SH-SY5Y (cell line): ENCODE results near the gene CAMK2D.

Experiments used
- GATA2 ChIP-seq: IDR thresholded peaks from 2 replicates; pipeline ENCODE4 v1.6.1; 2011; ENCODE audit warnings: mild to moderate bottlenecking, low read depth, low read length
- GATA3 ChIP-seq: IDR thresholded peaks from 2 replicates; pipeline ENCODE4 v1.6.1; 2011; ENCODE audit warnings: low read depth, mild to moderate bottlenecking, low read length, moderate library complexity

Gene CAMK2D

DNA sequence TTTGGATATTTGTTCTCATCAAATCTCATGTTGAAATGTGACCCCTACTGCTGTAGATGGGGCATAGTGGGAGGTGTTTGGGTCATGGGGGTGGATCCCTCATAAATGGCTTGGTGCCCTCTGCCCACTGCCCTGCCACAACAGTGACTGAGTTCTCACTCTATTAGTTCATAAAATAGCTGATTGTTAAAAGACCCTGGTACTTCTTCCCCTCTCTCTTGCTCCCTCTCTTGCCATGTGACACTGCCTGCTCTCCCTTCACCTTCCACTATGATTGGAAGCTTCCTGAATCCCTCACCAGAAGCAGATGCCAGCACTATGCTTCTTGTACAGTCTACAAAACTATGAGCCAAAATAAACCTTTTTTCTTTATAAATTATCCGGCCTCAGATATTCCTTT lies 182.2 kb downstream of the CAMK2D start:
- TF ChIP-seq GATA2 (no peak), GATA3 (no peak)

DNA sequence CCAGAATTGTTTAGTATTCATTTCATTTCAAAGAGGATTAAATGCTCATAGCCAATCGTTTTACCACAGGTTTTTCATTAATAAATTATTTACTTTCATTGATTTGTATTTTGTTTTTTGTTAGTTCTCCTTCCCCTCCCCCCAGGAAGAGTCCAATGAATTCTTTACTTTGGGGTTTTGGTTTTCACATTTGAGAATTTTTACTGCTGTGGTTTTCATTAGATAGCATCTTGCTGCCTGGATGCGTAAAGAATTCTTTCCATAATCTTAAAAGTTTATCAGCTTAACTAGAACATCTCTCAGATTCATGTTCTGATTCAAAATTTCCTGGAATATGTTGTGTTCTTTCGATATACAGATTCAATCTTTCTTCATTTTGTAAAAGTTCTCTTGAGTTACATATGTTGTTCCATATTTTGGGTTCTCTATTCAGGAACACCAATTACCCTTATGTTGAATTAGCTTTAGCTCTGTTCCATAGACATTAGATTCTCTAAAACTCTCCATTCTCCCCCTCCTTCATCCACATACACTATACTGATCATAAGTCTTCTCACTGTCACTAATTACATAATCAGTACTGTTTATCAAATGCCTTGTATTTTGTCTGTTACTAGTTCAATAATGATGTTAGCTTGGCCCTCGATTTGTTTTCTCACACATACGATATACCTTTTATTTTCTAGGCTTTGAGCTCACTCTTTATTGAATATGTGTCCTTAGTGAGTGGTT lies 184.4 kb downstream of the CAMK2D start:
- TF ChIP-seq GATA2: no peak
- TF ChIP-seq GATA3: no peak

DNA sequence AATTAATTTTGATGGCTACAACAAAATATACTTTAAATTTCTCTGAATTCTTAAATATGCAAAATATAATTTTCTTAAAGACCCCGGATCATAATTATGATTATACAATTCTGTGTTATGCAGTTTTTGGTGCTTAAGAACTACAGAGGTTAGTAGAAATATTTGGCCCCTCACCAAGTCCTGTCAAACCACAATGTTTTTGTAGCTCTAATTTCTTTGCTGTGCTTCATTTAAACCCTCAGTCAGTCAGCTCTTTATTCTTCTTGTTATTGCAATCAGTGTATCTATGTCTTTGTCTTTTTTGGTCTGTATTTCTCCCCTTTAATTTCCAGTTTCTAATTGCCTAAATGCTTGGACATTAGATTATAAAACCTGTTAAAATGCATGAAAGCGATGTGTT lies 186.1 kb downstream of the CAMK2D start:
- TF ChIP-seq GATA3 (no peak), GATA2 (no peak)

DNA sequence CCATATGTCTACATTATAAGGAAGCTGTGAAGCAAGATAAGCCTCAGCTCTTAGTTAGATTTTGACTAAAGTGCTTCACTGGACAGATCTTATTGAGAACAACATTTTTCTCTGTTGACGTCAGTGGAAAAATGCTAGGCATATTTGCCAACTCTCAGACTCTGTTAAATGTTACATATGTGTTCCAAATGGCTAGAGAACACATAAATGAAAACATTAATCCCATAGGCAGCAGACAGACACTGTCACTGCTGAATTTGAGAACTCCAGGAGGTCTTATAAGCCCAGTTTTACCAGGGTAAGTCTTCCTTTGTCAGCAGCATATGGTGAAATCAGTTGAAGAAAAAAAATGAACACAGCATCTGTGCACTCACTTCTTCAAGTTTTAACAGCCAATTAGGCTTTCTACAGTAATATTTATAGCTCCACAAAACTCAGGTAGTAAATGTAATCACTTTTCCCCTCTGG lies 186.9 kb downstream of the CAMK2D start:
- TF ChIP-seq GATA3: no peak
- TF ChIP-seq GATA2: no peak

DNA sequence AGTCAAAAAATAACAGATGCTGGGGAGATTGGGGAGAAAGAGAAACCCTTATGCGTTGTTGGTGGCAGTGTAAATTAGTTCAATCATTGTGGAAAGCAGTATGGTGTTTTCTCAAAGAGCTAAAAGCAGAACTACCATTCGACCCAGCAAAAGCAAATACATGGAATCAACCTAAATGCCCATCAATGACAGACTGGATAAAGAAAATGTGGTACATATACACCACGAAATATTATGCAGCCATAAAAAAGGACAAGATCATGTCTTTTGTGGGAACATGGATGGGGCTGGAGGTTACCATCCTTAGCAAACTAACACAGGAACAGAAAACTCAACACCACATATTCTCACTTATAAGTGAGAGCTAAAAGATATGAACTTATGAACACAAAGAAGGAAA lies 188.9 kb downstream of the CAMK2D start:
- no peak for TF ChIP-seq GATA3
- no peak for TF ChIP-seq GATA2

DNA sequence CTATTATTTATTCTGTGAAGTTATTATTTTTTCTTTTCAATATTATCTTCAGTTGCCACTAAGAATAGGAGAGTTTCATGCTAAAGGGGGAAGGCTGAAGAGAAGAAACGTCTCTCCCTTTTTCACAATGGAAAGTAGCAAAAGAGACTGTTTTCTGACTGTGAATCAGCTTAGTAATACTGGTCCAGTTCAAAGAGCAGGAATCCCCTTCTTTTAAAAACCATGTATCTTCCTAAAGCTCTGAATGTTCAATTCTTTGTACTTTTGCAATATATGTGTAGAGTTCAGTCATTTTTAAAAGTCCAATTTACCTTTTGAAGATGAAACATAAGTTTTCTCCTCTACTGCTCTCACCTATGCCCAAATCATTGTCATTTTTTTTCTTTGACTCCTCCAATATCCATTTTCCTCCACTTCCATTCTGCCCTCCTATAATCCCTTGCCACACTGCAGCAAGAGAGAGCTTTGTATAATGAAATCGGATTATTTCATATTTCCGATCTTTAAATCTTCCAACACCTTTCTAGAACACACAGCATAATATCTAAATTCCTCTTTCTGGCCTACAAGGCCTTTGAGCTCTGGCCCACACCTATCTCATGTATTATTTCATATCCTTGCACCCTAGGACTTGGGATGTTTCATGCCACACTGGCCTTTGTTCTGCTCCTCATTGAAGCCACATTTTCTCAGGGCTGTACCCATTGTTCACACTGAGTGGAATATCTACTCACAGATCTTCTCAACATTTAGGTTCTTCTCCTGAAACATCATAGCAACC lies 195.3 kb downstream of the CAMK2D start:
- TF ChIP-seq GATA3 (no peak), GATA2 (no peak)

DNA sequence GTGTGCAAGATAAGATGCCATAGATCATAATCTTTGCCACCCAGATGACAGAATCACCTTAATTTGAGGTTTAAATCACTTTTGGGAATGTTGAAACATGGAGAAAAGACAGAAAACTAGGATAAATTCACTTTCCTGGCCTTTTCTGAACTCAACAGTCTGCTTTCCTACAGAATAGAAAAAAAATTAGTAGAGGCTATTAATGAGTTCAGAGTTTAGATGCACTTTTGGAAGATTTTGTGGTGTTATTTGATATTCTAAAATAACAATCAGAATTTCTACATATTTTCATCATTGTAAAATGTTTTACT lies 195.9 kb downstream of the CAMK2D start:
- no peak; the same call in 1 of the 2 replicates for TF ChIP-seq GATA2
- no peak for TF ChIP-seq GATA3

DNA sequence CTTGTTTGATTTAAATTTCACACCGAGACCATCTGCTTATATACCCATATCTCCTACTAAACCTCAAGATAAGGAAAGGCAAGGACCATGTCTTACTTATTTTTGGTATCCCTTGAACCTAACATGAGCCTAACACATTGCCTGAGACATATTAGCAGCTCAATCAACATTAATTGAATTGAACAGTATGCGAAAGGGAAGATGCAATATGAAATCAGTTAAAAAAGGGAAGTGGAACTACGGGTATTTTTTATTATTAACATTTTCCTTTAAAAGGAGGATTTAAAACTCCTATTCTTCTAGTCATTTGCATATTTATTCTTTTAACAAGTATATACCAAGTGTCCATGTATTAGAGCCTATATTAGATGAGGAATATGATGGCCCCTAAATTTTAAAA lies 197.0 kb downstream of the CAMK2D start:
- TF ChIP-seq GATA2 (no peak), GATA3 (no peak)

DNA sequence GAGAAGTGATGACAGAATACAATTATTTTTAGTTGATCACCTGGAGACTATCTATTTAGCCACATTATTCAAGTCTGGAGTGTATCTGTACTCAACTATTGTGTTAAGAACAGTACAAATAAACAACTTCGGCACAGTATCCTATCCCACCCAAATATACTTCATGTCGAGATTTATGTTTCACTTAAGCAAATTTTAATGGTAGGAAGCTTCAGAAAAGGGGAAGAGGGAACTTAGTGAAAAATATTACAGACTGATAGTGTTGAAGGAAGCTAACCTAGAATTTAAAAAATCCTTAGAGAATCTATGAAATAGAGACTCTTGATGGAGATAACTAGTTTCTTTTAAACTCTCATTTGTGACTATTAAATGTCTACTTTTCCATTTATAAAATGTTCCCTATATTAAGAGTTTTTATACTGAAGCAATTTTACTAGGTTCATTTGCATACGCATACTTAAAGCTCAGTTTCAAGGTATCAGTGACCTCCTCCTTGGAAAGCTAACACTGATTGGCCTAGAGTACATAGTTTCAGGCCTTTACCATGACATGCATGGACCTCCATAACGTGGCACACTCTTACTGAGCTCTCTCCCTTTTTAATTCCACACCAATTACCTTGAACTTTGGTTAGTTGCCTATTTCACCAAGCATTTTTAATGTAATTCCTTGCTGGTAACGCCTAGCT lies 197.7 kb downstream of the CAMK2D start:
- TF ChIP-seq GATA2 (no peak), GATA3 (no peak)

DNA sequence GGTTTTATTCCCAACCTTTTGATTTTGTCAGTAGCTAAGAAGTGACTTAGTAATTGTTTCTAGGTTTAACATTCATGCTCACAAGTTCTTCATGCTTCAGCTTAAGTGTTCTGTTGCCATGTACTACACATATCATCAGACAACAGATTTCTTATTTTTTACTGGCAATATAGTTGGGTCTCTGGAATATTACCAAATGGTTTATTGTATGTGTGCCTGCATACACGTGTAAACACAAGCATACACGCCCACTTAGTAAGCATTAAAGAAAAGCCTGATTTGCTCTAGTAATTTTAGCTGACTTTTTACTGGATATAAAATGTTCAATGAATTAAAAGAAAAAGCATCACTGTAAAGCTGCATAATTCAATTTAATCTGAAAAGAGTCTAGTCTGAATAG lies 199.8 kb downstream of the CAMK2D start:
- no peak for TF ChIP-seq GATA3
- TF ChIP-seq GATA2: no peak

DNA sequence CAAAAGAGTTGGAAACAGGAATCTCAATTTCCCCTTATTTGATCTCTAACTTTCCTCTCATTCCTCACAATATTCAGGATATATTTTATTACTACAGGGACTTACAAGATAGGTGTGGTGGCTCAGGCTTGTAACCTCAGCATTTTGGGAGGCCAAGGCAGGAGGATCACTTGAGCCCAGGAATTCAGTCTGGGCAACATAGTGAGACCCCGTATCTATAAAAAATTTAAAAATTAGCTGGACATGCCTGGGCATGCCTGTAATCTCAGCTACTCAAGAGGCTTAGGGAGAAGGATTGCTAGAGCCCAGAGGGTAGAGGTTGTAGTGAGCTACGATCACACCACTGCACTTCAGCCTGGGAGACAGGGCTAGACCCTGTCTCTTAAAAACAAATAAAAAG lies 200.4 kb downstream of the CAMK2D start:
- TF ChIP-seq GATA3: no peak
- TF ChIP-seq GATA2: no peak

DNA sequence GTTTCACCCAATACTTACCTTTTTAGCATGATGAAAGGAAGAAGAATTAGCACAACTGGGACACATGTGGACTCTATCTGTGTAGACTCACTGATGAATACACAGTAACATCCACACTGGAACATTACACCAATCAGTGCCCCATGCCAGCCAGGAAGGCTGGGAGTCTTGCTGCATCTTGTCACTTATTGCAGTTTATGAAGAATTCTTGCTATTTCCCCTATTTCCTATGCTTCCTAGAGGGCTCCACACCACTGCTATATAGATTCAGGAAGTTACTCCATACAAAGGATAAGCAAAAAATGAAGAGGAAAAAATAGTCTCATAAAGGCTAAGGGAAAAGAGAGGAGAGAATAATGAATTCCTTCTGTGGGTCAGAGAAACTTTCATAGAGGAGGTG lies 201.0 kb downstream of the CAMK2D start:
- TF ChIP-seq GATA2 (no peak), GATA3 (no peak)

DNA sequence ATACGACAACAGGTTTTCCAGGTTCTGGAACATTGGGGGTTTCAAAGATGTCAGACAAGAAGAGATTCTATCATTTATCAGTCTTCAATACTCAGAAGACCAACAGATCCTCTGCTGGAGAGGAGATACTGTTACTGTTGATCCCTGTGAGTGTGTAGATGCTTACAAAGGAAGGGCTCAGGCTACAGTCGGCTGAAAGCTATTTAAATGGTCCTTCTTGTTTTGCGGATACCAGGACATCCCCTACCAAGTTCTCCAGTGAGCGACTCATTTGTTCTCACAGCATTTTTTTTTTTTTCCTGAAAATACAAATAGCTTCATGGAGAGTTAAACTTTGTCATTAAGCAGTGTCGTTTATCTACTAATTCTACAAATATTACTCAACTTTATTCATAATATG lies 201.6 kb downstream of the CAMK2D start:
- TF ChIP-seq GATA2 (no peak), GATA3 (no peak)

DNA sequence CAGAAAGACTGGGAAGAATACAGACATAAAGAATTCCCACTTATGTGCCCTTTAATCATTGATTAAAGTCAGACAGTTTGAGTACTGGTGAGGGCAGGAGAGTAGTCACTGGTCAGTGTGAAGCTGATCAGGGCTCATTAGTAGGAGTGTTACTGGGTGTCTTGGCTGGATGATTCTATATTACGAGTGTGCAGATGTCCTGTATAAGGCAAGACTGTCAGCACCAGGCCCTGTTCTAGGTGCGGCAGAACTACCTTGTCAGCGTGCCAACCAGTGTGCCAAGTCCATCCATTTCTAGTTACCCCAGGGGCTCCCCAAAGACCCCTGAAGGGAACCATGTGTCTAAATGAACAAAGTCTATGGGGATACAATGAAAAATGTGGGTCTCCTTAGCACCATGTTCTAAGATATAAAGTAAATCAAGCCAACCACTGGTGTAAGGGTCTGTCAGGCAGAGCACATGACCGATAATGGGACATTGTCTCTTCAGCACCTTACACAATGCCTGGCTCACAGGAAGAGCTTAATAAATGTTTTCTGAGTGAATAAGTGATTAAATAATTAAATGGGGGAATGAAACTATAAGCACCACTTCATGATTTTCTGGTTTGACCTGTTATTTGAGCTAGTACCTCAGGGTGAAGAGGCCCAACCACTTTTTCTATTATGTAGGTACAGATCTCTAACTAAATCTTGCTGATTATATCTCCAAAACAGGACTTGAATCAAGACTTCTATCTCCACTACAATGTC lies 205.0 kb downstream of the CAMK2D start:
- TF ChIP-seq GATA3 (no peak), GATA2 (no peak)
